Left renal cortex interstitium (tissue), 4 donors: ENCODE measurements around the gene ENDOU. TPM values are rescaled to one million over a fixed set of nuclear protein-coding genes. Genes with fewer than 3 reads are reported as not detected.

ENCODE experiments used
- DNase-seq, 4 donors: peaks; one replicate each; pipeline ENCODE4 v3.0.0-alpha.2; 2013; ENCODE audit warnings: low read depth in 4 of 4, low spot score in 2 of 4, missing footprints in 1 of 4
- polyA plus RNA-seq, 4 donors: library from polyadenylated mRNA; unstranded; fragments of 120-200 nt; gene quantifications; one replicate each; pipeline ENCODE4 v1.2.1, GENCODE V29; 2013; ENCODE audit not compliant: insufficient read length in 4 of 4

Gene ENDOU
- polyA plus RNA-seq, 4 donors, result 0.13 to 0.49 (median 0.38) TPM

- no peak for DNase-seq
Measured at GRCh38 chr12:47722941-47723631, 2.2 kb downstream of the ENDOU start.

DNA sequence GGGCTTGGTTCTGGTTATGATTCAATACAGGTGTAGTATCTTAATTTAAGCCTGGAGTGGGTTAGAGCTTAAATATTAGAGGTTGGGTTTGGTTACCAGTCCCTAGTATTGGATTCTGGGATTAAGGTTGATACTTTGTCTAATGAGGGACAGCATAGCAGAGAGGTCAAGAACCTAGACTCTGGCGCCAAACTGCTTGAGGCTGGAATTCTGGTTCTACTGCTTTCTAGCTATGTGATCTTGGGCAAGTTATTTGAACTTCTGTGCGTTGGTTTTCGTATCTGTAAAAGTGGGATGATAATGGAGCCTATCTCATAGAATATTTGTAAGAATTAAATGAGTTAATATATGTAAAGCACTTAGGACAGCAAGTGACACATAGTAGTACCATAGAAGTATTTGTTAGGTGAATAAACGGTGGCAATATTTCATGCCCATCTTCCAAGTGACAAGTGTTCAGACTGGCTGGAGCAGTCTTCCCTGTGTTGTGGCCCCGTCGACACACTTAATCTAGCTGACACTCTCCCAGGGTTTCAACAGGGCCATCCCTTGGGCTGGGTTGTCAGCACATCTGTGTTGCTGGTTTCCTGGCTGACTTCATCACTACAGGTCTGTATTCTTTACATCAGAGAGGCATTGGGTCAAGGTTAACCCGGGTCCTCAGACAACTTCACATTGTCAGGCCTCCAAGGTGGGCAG lies 3.0 kb downstream of the ENDOU start:
- no peak for DNase-seq

GRCh38 chr12:47721431-47721973 lies 3.8 kb downstream of the ENDOU start:
- DNase-seq, result no peak

GRCh38 chr12:47718531-47718930 lies 6.8 kb downstream of the ENDOU start:
- DNase-seq, result no peak

- DNase-seq, result peak in 1 of 4 donors; percentile 68
Measured at GRCh38 chr12:47717443-47718193, 7.7 kb downstream of the ENDOU start.

- no peak for DNase-seq
Measured at GRCh38 chr12:47717046-47717442, 8.2 kb downstream of the ENDOU start.

- no peak for DNase-seq
Measured at GRCh38 chr12:47715877-47716548, 9.3 kb downstream of the ENDOU start.

- no peak for DNase-seq
Measured at GRCh38 chr12:47715393-47715876, 9.9 kb downstream of the ENDOU start.

DNA sequence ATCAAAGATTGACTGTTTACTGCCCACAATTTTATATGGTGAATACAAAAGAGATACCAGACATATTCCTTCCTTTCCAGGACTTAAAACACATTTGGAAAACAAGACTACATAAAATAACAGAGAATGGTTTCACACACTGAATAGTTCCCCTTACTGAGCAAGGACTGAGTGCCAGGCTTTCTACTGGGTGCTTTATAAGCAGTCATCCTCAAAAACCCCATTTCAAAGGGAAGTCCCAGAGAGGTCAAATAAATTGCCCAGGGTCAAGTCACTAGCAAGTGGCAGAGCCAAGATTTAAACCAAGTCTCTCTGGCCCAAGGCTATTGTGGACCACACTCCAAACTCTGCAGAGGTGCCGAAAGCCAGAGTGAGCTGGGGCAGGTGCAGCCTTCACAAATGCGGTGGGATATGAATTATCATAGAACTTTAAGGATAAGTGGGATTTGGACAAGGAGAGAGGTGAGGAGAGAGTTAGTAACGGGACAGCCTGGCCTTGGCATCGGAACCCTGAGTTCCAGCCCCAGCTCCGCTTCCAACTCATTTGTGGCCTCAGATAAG lies 10.4 kb downstream of the ENDOU start:
- DNase-seq, result no peak

- DNase-seq, result no peak
Measured at GRCh38 chr12:47712171-47712570, 13.1 kb downstream of the ENDOU start.

DNA sequence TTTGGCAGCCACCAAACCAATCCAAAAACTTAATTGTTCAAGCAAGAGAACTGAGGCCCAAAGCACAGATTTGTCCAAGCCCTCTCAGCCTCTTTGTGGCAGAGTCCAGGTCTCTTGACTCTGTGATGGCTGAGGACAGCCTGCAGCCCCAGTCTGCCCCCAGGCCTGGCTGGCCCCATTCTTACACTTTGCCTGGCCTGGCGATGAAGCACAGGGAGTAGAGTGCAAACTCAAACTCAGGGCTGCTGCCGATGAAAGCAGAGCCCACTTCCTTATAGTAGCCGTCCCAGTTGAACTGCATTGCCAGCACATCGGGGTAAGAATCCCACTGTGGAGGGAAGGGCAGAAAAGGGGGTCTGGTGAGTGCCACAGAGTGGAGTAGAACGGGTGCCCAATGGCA lies 13.8 kb downstream of the ENDOU start:
- no peak for DNase-seq

GRCh38 chr12:47710278-47710677 lies 15.0 kb downstream of the ENDOU start:
- DNase-seq, result no peak

GRCh38 chr12:47709671-47710070 lies 15.6 kb downstream of the ENDOU start:
- DNase-seq, result no peak

DNA sequence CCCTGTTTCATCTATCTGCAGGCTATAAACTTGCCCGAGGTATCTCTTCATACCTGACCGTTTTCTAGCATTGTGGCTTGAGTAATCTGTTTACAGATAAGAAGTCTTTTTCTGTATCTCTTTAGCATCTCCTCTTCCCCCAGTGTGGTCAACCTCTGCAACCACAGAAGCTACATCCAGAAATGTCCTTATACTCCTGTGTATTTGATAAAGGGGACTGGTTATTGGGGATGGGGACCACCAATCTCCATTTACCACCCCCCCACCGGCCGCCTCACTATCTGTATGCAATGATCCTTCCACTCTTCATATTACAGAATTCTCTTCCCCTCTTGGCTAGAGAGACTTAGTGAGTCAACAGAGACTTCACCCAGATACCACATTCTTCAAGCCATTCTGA lies 16.1 kb downstream of the ENDOU start:
- no peak for DNase-seq

DNA sequence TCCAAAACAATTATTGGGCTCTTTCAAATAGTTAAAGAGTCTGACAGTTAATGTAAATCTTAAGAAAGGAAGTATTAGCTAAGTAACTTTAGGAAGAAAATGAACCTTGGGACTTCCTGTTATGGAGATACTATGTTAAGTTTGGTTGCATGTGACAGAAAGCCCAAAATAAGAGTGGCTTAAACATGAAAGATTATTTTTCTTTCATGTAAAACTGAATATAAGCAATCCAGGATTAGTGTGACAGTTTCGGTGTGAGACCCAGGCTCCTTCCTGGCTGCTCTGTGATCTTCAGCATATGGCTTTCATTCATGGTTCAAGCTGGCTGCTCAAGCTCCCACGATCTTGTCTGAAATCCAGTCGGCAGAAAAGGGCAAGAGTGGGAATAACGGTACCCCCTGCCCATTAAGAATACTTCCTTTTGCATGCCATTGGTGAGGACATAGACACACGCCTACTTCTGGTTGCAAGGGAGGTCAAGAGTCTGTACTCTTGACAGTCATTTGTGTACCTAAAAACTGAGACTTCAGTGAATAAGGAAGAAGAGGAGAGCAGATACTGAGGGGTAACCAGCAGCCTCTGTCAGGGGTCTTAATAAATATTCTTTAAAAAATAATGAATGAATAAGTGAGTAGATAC lies 17.3 kb downstream of the ENDOU start:
- DNase-seq, result no peak

GRCh38 chr12:47707355-47707754 lies 17.9 kb downstream of the ENDOU start:
- no peak for DNase-seq

GRCh38 chr12:47705566-47706425 lies 19.5 kb downstream of the ENDOU start, which contains the start of gene RPAP3:
RPAP3 (minus strand) TSS chr12:47706030; CDS start chr12:47702840, 3,190 bp downstream.
- DNase-seq, result peak in 3 of 4 donors; percentile 82 to 94 (median 82)

- no peak for DNase-seq
Measured at GRCh38 chr12:47705229-47705565, 20.1 kb downstream of the ENDOU start.

DNA sequence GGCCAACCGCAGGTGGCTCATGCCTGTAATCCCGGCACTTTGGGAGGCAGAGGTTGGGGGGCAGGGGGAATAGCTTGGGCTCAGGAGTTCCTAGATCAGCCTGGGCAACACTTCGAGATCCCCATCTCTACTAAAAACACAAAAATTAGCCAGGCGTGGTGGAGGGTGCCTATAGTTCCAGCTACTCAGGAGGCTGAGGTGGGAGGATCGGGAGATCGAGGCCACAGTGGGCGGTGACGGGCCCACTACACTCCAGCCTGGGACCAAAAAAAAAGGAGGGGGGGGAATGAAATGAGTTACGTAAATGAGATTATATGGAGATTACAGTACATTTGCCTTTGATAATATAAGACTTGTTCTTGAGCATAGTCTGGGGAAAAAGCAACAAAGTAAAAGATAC lies 20.6 kb downstream of the ENDOU start:
- no peak for DNase-seq
